OCI-LY7 (cell line): ENCODE data around the gene RAET1L.
"Not testable (repeated sequence)": the region's sequence is repeated elsewhere in the genome, so short reads cannot be mapped to it uniquely, and the experiment has no call there.

ENCODE experiments used
- CTCF ChIP-seq: fragments of 200-600 bp; sonication (generic); conservative IDR thresholded peaks from 2 replicates; pipeline ENCODE4 v1.5.1; 2014; ENCODE audit warnings: mild to moderate bottlenecking, antibody characterized with exemption, low read length, moderate library complexity, mixed read lengths
- EZH2phosphoT487 ChIP-seq: fragments of 200-600 bp; sonication (generic); IDR thresholded peaks from 2 replicates; pipeline ENCODE4 v1.6.1; 2018; ENCODE audit warnings: low read depth, borderline replicate concordance, mild to moderate bottlenecking, mixed run types, antibody characterized with exemption, low read length, moderate library complexity, mixed read lengths

- TF ChIP-seq CTCF, EZH2phosphoT487: not testable (repeated sequence)
Observed at GRCh38 chr6:150074396-150075033, 49.2 kb upstream of the RAET1L start.
